NCI-H1105 treated with DMSO at 0.1 percent for 48 hours (cell line): ENCODE measurements around the gene SMIM20.
"Not testable (repeated sequence)": the region's sequence is repeated elsewhere in the genome, so short reads cannot be mapped to it uniquely, and the experiment has no call there.

Experiments used
- DNase-seq: peaks from one replicate; lab custom pipeline; 2025; lab: John Stamatoyannopoulos, UW

The SMIM20 gene

GRCh38 chr4:25890571-25891485, 23.2 kb upstream of the SMIM20 start:
- DNase-seq = no peak

- no peak for DNase-seq
Measured at GRCh38 chr4:25892796-25893195, 21.2 kb upstream of the SMIM20 start.

GRCh38 chr4:25896776-25897539, 17.1 kb upstream of the SMIM20 start:
- no peak for DNase-seq

- DNase-seq = no peak
Measured at GRCh38 chr4:25900310-25900709, 13.7 kb upstream of the SMIM20 start.

GRCh38 chr4:25901030-25901430, 13.0 kb upstream of the SMIM20 start:
- DNase-seq = no peak

- DNase-seq = no peak
Measured at GRCh38 chr4:25903900-25904747, 9.9 kb upstream of the SMIM20 start.

GRCh38 chr4:25904748-25905082, 9.3 kb upstream of the SMIM20 start:
- no peak for DNase-seq

GRCh38 chr4:25905371-25905770, 8.6 kb upstream of the SMIM20 start:
- no peak for DNase-seq

GRCh38 chr4:25906113-25906512, 7.9 kb upstream of the SMIM20 start:
- not testable (repeated sequence) for DNase-seq

- no peak for DNase-seq
Measured at GRCh38 chr4:25908491-25908901, 5.5 kb upstream of the SMIM20 start.

GRCh38 chr4:25911356-25911755, 2.7 kb upstream of the SMIM20 start:
- no peak for DNase-seq

GRCh38 chr4:25913056-25913850, 767 bp upstream of the SMIM20 start:
- DNase-seq = peak; percentile 39

GRCh38 chr4:25914670-25915352, 791 bp downstream of the SMIM20 start:
- DNase-seq = no peak

GRCh38 chr4:25915353-25915705, 1.3 kb downstream of the SMIM20 start:
- DNase-seq = no peak

GRCh38 chr4:25916870-25917269, 2.9 kb downstream of the SMIM20 start:
- no peak for DNase-seq

GRCh38 chr4:25919676-25920075, 5.7 kb downstream of the SMIM20 start:
- DNase-seq = no peak

- DNase-seq = no peak
Measured at GRCh38 chr4:25921922-25922321, 7.9 kb downstream of the SMIM20 start.

GRCh38 chr4:25922812-25923369, 8.9 kb downstream of the SMIM20 start:
- DNase-seq = no peak

- no peak for DNase-seq
Measured at GRCh38 chr4:25923745-25924144, 9.7 kb downstream of the SMIM20 start.

GRCh38 chr4:25925486-25926201, 11.6 kb downstream of the SMIM20 start:
- peak; percentile 11 for DNase-seq
